ENCODE measurements around the gene SORCS3.
A peak's percentile ranks its signal among the peaks of the same experiment; 100 is the strongest.

SORCS3 gene

GRCh38 chr10:104643303-104643663, 2.2 kb downstream of the SORCS3 start:
- TF ChIP-seq CTCF (IDR thresholded peaks at IDR 0.05; ENCODE audit: insufficient read depth, low read depth, low read length, missing control alignments) = no peak
- DNase-seq (ENCODE audit: low read depth) = no peak
- no peak overlapping the region for H3K4me3 ChIP-seq (ENCODE audit: low read length)

- no peak for TF ChIP-seq CTCF (IDR thresholded peaks at IDR 0.05; ENCODE audit: insufficient read depth, low read depth, low read length, missing control alignments)
- DNase-seq (ENCODE audit: low read depth) = no peak
- no peak overlapping the region for H3K4me3 ChIP-seq (ENCODE audit: low read length)
These were observed 5.1 kb downstream of the SORCS3 start for GRCh38 chr10:104646146-104646545.

- no peak for DNase-seq (ENCODE audit: low read depth)
- TF ChIP-seq CTCF (IDR thresholded peaks at IDR 0.05; ENCODE audit: insufficient read depth, low read depth, low read length, missing control alignments) = no peak
- H3K4me3 ChIP-seq (ENCODE audit: low read length) = no peak overlapping the region
These were observed 7.3 kb downstream of the SORCS3 start for GRCh38 chr10:104648421-104648820.

GRCh38 chr10:104650072-104650471, 9.0 kb downstream of the SORCS3 start:
- H3K4me3 ChIP-seq (ENCODE audit: low read length) = no peak overlapping the region
- peak; percentile 40 for TF ChIP-seq CTCF (IDR thresholded peaks at IDR 0.05; ENCODE audit: insufficient read depth, low read depth, low read length, missing control alignments)
- DNase-seq (ENCODE audit: low read depth) = peak; percentile 13

- no peak for TF ChIP-seq CTCF (IDR thresholded peaks at IDR 0.05; ENCODE audit: insufficient read depth, low read depth, low read length, missing control alignments)
These were observed 9.7 kb downstream of the SORCS3 start for GRCh38 chr10:104650635-104651331.

GRCh38 chr10:104657036-104657435, 15.9 kb downstream of the SORCS3 start:
- DNase-seq (ENCODE audit: low read depth) = no peak
- TF ChIP-seq CTCF (IDR thresholded peaks at IDR 0.05; ENCODE audit: insufficient read depth, low read depth, low read length, missing control alignments) = no peak

More at GRCh38 chr10:104650635-104651331, 9.7 kb downstream of the SORCS3 start:
- H3K4me3 ChIP-seq (ENCODE audit: low read length) = no peak overlapping the region
- DNase-seq (ENCODE audit: low read depth) = no peak

GRCh38 chr10:104657457-104657856, 16.4 kb downstream of the SORCS3 start:
- DNase-seq (ENCODE audit: low read depth) = no peak
- no peak for TF ChIP-seq CTCF (IDR thresholded peaks at IDR 0.05; ENCODE audit: insufficient read depth, low read depth, low read length, missing control alignments)
- H3K4me3 ChIP-seq (ENCODE audit: low read length) = no peak overlapping the region

More at GRCh38 chr10:104657036-104657435, 15.9 kb downstream of the SORCS3 start:
- H3K4me3 ChIP-seq (ENCODE audit: low read length) = no peak overlapping the region

All from epithelial cell of esophagus (primary cell).